Stimulated activated CD8-positive, alpha-beta memory T cell treated with anti-CD3 and anti-CD28 coated beads, Interleukin-7, amount 100 ng/mL, for 4 hours (primary cell): ENCODE results near the gene PTX3.

Experiments
- DNase-seq, 2 donors: peaks; one replicate each; pipeline ENCODE4 v3.0.0-alpha.2; 2020; ENCODE audit warnings: low read depth in 2 of 2

PTX3 gene

GRCh38 chr3:157423337-157423736, 13.3 kb upstream of the PTX3 start:
- no peak for DNase-seq

GRCh38 chr3:157427901-157428300, 8.7 kb upstream of the PTX3 start:
- no peak for DNase-seq

- DNase-seq: no peak
Observed at GRCh38 chr3:157428853-157429252, 7.8 kb upstream of the PTX3 start.

GRCh38 chr3:157429708-157430107, 6.9 kb upstream of the PTX3 start:
- DNase-seq: no peak

- DNase-seq: no peak
Observed at GRCh38 chr3:157438194-157438730, 1.6 kb downstream of the PTX3 start.

- DNase-seq: no peak
Observed at GRCh38 chr3:157441102-157441624, 4.5 kb downstream of the PTX3 start.

- no peak for DNase-seq
Observed at GRCh38 chr3:157442729-157443128, 6.1 kb downstream of the PTX3 start.

GRCh38 chr3:157443905-157444796, 7.5 kb downstream of the PTX3 start:
- DNase-seq: no peak

- DNase-seq: no peak
Observed at GRCh38 chr3:157444797-157445184, 8.1 kb downstream of the PTX3 start.

- DNase-seq: no peak
Observed at GRCh38 chr3:157445857-157446256, 9.2 kb downstream of the PTX3 start.

GRCh38 chr3:157447026-157447694, 10.5 kb downstream of the PTX3 start:
- no peak for DNase-seq

- no peak for DNase-seq
Observed at GRCh38 chr3:157452097-157452496, 15.4 kb downstream of the PTX3 start.

- no peak for DNase-seq
Observed at GRCh38 chr3:157453824-157454223, 17.2 kb downstream of the PTX3 start.

GRCh38 chr3:157459706-157460105, 23.1 kb downstream of the PTX3 start:
- no peak for DNase-seq

- DNase-seq: no peak
Observed at GRCh38 chr3:157460253-157460652, 23.6 kb downstream of the PTX3 start.

GRCh38 chr3:157463816-157464215, 27.2 kb downstream of the PTX3 start:
- no peak for DNase-seq

GRCh38 chr3:157464321-157464720, 27.7 kb downstream of the PTX3 start:
- DNase-seq: no peak

- DNase-seq: no peak
Observed at GRCh38 chr3:157465741-157466140, 29.1 kb downstream of the PTX3 start.

- no peak for DNase-seq
Observed at GRCh38 chr3:157467200-157467599, 30.6 kb downstream of the PTX3 start.

GRCh38 chr3:157469561-157470294, 33.1 kb downstream of the PTX3 start:
- no peak for DNase-seq

- no peak for DNase-seq
Observed at GRCh38 chr3:157471064-157471463, 34.4 kb downstream of the PTX3 start.

- DNase-seq: no peak
Observed at GRCh38 chr3:157472648-157473047, 36.0 kb downstream of the PTX3 start.
